A549 treated with CORT108297 at 1 μM for 4 hours (cell line): ENCODE results near the gene AMACR. TPM values are rescaled to one million over a fixed set of nuclear protein-coding genes. Genes with fewer than 3 reads are reported as not detected.

Experiments
- total RNA-seq: library from RNA; stranded (reverse); fragments of 200-300 nt; extraction: Qiagen RNA extraction; gene quantifications from 5 replicates; pipeline ENCODE4 v1.2.3, GENCODE V29; 2022

AMACR gene
- 13.7 to 19.4 TPM (median 15.2 TPM) in 5 replicates for total RNA-seq

DNA sequence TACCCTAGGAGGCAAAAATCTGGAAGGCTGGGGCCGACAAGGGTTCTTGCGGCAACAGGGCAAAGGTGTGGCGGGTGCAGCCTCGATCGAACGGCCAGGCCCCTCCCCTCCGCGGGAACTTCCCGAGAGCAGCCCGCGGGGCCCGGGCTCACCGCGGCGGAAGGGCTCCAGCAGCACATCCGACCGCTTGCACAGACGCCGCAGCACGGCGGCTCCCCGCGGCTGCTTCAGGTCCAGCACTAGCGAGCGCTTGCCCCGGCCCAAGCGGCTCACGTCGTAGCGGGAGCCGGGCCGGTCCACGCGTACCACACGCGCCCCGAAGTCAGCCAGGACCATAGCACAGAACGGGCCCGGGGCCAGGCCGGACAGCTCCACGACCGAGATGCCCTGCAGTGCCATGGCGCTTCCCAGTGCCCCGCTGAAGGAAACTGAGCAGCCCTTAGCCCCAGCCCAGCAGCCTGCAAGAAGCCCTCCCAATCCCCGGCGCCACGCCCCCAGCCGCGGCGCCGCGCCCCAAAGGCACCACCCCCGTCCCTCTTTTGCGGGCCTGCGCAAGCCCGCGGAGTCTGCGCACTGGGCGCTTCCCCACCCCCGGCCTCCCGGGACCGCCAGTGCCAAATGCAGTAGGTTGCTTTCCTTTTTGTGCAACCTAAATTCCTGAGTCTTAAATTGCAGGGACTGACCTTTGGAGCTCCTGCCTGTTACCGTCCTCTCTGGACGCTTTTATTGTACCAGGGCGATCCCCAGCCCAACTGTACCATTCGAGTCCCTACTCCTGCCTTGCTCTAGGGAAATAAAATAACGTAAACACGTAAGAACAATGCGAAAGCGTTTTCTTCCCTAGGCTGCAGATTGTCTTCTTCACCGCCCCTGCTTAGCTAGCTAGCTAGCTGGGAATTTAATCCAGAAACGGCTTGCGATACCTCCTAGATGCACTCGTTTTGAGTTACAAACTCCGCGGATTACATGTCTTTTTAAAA, at the start of gene AMACR:
Gene AMACR (minus strand): TSS at position 430 of the 980 bp plus-strand sequence. CDS start 31 bp downstream, at position 399.

DNA sequence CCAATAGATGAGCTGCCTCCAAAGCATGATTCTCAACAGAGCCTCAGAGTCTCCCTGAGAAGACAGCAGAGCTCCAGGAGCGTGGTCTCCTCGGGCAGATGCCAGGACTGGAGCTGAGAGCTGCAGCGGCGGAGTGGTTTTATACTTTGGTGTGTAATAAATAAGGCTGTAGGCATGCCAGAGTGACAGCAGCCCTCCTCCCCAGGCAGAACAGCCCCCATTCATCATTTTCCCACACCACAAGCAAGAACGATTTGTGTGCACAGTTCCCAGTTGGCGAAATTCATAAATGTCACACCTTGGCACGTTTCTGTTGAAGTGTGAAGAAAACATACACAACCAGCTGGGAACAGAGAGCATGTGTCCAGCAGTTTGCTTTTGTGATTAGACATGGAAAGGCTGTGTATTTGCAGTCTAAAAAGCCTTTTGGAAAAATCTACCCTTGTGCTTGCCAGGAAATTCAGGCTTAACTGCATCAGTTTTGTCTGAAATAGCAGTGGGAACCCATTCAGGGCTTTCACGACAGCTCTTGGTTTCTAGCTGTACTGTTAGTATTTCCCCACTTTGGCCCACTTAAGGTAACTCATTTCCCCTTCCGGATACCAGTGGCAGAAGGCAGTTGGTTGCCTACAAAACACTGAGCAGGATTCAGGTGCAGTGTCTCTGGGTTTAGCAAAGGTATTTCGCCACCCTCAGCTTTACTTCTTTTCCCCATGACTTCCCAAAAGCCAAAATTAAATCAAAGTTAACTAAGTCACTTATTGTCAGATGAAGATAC, 35.4 kb upstream of the AMACR start, which contains the start of gene C1QTNF3:
Gene C1QTNF3 (minus strand): TSS at position 115 of the 778 bp plus-strand sequence. CDS start 88 bp downstream, at position 27.

DNA sequence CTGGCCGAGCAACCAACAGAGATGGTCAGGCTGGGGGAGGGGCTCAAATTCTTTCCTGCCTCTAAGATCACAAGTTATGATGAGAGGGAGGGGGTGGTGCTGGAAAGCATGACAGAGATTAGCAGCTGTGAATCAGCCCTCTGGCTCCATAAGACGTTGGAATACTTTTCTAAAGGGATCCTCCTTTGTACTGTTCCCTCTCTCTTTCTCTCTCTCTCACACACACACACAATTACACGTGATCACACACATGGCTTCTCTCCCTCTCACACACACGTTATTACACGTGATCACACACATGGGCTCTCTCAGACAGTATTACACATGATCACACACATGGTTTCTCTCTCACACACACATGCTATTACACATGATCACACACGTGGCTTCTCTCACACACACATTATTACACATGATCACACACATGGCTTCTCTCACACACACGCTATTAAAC, 23.2 kb downstream of the AMACR start, which contains the start of gene SLC45A2:
Gene SLC45A2 (minus strand): TSS at position 23 of the 454 bp plus-strand sequence. CDS start 110 bp downstream, outside the sequence.

DNA sequence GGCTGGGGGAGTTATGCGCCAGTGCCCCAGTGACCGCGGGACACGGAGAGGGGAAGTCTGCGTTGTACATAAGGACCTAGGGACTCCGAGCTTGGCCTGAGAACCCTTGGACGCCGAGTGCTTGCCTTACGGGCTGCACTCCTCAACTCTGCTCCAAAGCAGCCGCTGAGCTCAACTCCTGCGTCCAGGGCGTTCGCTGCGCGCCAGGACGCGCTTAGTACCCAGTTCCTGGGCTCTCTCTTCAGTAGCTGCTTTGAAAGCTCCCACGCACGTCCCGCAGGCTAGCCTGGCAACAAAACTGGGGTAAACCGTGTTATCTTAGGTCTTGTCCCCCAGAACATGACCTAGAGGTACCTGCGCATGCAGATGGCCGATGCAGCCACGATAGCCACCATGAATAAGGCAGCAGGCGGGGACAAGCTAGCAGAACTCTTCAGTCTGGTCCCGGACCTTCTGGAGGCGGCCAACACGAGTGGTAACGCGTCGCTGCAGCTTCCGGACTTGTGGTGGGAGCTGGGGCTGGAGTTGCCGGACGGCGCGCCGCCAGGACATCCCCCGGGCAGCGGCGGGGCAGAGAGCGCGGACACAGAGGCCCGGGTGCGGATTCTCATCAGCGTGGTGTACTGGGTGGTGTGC, 71.4 kb downstream of the AMACR start, which contains the start of gene RXFP3:
Gene RXFP3 (plus strand): TSS at position 6 of the 636 bp plus-strand sequence. CDS start 355 bp downstream, at position 361.

Other genes starting within 250 kb of the AMACR start
- gene ADAMTS12, start 116.1 kb downstream of the AMACR start, total RNA-seq, result 6.1 to 9.2 TPM (median 7.2 TPM) in 5 replicates
- gene RXFP3, start 71.7 kb downstream of the AMACR start, total RNA-seq, result not detected in 5 replicates
- 0.05 TPM in 1 of 5 replicates, not detected in the others for gene SLC45A2, start 23.4 kb downstream of the AMACR start, total RNA-seq
- 0.11 to 0.60 TPM (median 0.25 TPM) in 5 replicates for gene C1QTNF3, start 35.2 kb upstream of the AMACR start, total RNA-seq